ENCODE data around the gene ACOT6. TPM values are rescaled to one million over a fixed set of nuclear protein-coding genes. Genes with fewer than 3 reads are reported as not detected.

ACOT6 gene
- total RNA-seq, 1 experiment from 2014 or later, result not detected

Other genes starting within 250 kb of the ACOT6 start
- gene NUMB, start 154.0 kb upstream of the ACOT6 start, total RNA-seq (2014; rRNA removed; shearing (Covaris generic); ENCODE audit: low replicate concordance), result 15.0 and 24.9 TPM in 2 replicates
- 11.5 and 21.1 TPM in 2 replicates for gene RIOX1, start 121.6 kb upstream of the ACOT6 start, total RNA-seq (2014; rRNA removed; shearing (Covaris generic); ENCODE audit: low replicate concordance)
- gene ACOT1, start 75.4 kb upstream of the ACOT6 start, total RNA-seq (2014; rRNA removed; shearing (Covaris generic); ENCODE audit: low replicate concordance), result not detected in 2 replicates
- not detected in 2 replicates for gene HEATR4, start 53.6 kb upstream of the ACOT6 start, total RNA-seq (2014; rRNA removed; shearing (Covaris generic); ENCODE audit: low replicate concordance)
- 75.9 and 77.3 TPM in 2 replicates for gene ACOT2, start 43.3 kb upstream of the ACOT6 start, total RNA-seq (2014; rRNA removed; shearing (Covaris generic); ENCODE audit: low replicate concordance)
- not detected in 2 replicates for gene ACOT4, start 20.6 kb upstream of the ACOT6 start, total RNA-seq (2014; rRNA removed; shearing (Covaris generic); ENCODE audit: low replicate concordance)
- 3.7 and 18.8 TPM in 2 replicates for gene DNAL1, start 32.5 kb downstream of the ACOT6 start, total RNA-seq (2014; rRNA removed; shearing (Covaris generic); ENCODE audit: low replicate concordance)
- gene PNMA1, start 101.9 kb downstream of the ACOT6 start, total RNA-seq (2014; rRNA removed; shearing (Covaris generic); ENCODE audit: low replicate concordance), result 41.4 and 45.4 TPM in 2 replicates
- gene PTGR2, start 239.3 kb downstream of the ACOT6 start, total RNA-seq (2014; rRNA removed; shearing (Covaris generic); ENCODE audit: low replicate concordance), result 4.4 and 6.5 TPM in 2 replicates